Measurements from ENCODE around the gene GALNT18.

The GALNT18 gene

DNA sequence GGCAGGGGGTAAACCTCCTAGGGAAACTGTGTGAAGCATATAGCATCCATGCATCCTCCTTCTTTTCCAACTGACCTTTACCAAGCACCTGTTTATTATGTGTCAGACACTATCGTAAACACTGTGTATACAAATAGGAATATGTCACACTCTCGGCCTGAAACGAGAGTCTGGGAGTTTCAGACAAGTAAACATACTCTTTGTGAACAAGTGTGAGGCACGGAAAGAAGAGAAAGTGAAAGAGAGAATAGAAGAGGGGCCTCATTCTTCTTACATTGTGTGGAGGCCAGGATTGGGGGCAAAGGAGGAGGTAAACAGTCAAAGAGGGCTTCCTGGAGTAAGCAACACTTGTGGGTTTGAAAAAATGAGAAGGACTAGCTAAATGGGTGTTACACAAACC lies 285.1 kb downstream of the GALNT18 start:
- FAIRE-seq, result no peak

DNA sequence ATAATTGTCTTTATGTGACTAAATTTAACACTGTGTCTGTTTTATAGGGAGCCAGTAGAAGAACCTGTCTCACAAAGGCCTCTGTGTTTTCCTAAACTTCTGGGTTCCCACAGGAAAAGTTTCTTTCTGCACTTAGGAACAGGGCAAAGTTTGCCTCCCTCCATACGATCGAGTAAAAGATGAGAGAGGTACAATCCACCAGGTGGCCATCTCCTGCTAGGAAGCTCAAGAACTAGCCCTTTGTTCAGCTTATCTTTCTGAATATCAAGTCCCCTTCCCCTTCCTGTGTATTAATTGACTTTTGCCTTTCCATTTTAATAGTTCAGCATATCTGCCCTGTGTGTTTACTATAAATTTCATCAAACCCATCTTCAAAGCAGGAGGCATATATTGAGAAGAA lies 286.8 kb downstream of the GALNT18 start:
- no peak for FAIRE-seq

DNA sequence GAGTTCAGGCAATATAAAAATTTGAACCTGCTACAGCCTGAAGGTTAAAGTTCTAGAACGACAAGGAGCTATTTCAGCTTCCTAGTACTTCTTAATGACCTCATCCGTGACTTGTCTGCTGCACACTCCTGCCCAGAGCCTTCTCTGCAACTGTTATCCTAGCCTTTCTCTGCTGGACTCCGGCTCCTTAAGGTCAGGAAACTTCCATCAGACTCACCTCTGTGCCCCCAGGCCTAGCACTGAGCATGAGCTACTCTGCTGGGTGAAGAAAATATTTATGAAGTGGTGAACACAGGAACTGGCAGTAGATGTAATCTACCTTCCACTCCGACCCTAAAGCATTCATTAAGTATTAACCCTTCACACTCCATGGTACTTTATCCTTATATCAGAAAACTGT lies 287.2 kb downstream of the GALNT18 start:
- FAIRE-seq, result no peak

DNA sequence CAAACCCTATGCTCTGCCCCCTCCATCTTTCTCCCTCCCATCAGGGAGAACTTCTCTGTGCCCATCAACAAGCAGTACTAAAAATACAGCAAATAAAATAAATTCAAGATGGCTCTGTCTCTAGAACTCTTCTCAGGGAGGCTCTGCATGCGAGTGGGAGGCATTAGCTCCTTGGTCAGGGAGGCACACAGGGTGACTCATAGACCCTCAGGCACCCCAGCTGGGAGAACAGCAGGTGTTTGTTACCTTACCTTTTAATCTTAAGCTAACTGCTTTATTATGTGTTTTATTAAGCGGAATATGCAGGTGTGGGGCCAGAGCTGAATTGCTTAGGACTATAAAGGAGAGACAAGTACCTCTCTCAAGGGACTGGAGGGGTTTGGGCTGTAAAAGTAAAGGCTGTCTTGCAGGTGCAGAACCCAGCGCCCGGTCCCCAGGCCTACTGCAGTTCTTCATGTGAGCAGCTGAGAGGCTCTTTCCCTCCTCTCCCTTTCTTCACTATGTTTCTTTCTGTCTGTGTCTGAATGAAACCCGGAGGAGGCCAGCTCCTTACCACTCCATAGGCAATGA lies 289.6 kb downstream of the GALNT18 start:
- FAIRE-seq, result no peak

DNA sequence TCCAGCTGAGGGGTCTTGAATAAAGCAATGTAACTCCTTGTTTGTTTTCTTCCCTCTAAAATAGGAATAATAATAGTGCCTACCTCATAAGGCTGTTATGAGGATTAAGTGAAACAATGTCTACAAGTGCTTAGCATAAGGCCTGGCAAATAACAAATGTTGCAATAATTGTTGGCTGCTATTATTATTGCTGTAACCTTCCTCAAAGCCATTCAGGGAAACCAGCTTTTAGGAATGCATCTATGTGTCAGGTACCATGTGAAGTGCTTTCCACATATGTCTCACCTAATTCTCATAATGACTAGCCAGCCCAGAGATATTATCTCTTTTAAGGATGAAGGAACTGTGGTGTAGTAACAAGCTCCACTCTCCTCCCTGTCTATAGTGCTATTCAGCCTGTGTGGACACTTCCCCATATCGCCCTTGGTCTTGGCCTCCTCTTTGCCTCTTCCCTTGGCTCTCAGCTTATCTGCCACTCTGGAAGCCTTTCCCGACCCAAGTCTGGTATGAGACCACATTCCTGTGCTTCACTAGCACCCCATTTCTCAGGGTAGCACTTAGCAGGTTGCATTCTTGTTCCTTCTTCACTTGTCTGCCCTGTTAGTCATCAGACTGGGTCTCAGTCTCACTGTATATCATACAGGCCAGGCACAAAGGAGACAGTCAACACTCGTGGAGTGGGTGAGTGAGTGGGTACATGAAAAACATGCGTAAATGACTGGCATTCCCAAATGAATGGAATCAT lies 292.6 kb downstream of the GALNT18 start:
- FAIRE-seq, result no peak

DNA sequence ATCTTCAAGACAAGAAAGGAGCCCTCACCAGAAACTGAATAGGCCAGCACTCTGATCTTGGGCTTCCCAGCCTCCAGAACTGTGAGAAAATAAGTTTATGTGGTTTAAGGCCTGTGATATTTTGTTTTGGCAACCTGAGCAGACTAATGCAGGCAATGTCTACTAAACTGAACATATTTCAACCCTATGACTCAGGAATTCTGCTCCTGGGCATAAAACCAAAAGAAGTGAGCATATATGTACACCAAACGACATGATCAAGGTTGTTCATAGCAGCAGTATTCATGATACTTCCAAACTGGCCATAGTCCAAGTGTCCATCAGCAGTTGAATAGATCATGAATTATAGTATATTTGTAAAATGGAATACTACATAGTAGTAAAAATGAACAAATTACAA lies 297.7 kb downstream of the GALNT18 start:
- FAIRE-seq, result no peak

DNA sequence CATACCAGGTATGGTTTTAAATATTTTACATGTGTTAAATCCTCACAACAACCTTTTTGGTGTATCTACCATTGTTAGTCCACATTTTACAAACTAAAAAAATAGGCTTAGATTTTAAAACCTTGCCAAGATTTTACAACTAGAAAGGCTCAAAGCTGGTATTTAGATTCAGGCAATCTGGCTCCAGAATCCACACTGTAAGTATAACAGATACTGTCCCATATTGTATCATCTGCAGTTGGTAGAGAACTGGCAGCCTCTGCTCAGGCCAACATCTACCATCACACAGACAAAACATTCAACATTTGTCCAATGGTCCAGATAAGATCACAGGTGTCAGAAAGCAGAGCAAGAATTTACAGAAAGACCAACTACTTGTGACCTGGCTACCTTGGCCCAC lies 299.7 kb downstream of the GALNT18 start:
- FAIRE-seq, result no peak

DNA sequence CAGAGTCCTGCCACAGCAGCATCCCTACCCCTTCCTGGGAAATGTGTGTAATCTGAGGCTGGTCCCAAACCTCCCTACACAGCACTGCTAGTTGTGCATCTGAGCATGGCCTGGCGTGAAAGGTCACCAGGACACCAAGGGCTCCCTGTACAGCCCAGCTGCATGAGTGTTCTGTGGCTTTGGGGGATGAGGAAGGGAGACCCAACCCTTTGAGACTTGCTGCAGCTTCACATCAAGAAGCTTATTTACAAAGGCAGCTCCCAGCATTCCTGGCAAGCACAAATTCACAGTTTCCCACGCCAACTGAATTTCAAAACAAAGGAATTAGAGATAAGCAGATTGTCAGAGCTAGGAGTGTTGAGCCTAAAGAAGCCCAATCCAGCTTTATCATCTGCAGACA lies 301.0 kb downstream of the GALNT18 start:
- FAIRE-seq, result no peak

DNA sequence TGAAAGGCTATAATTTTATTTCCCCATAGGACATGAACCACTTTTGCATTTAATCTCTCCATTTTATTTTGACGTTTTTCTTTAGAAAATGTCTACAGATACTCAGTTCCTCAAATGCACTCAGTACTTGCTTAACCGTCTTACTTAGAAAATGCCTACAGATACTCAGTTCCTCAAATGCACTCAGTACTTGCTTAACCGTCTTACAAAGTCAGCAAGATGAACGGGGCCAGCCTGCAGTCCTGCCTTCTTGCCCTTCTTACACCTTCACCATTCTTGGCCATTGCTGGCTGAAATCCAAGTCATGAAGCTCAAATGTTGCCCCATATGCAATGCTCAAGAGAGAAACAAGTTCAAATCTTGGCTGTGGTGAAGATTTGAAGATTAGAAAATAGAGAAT lies 302.8 kb downstream of the GALNT18 start:
- no peak for FAIRE-seq

DNA sequence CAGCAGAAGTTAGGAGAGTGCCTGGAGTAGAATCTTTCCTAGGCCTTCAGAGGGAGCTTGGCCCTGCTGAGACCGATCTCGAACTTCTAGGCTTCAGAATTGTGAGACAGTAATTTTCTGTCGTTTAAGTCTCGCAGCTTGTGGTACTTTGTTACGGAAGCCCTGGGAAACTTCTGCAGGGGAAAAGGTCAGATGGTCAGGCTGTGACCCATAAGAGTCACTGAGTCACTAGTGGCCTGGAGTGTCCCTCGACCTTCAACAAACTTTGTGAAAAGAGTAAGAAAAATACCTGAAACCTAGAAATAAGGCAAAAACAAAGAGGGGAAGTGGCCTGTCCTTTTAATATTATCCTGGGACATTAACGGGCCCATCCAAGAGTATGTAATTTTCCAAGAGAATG lies 303.3 kb downstream of the GALNT18 start:
- no peak for FAIRE-seq

DNA sequence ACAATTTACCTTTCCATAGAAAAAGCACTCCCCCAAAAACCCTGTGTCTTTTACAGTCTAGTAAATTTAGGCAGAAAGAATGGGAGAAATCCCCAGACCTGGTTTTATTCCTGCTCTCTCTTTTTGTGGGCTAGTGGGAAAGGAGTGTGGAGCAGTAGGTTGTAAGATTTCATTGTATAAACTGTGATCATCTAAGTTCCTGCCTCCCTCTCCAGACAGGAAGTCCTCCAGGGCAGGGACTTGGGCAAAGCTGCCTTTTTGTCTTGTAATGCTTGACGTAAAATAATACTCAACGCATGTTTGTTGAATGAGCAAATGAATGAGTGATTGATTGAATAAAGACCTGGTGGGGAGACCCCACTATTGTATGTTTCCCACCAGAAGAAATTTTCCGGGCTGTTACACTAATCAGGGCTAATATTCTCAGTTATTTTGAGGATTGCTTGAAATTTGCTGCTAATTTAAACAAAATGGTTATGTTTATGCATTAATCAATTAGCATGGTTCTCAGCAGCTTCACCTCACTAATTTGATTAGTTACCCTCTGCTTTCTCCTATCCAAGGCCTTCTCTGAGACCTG lies 305.1 kb downstream of the GALNT18 start:
- FAIRE-seq, result no peak

DNA sequence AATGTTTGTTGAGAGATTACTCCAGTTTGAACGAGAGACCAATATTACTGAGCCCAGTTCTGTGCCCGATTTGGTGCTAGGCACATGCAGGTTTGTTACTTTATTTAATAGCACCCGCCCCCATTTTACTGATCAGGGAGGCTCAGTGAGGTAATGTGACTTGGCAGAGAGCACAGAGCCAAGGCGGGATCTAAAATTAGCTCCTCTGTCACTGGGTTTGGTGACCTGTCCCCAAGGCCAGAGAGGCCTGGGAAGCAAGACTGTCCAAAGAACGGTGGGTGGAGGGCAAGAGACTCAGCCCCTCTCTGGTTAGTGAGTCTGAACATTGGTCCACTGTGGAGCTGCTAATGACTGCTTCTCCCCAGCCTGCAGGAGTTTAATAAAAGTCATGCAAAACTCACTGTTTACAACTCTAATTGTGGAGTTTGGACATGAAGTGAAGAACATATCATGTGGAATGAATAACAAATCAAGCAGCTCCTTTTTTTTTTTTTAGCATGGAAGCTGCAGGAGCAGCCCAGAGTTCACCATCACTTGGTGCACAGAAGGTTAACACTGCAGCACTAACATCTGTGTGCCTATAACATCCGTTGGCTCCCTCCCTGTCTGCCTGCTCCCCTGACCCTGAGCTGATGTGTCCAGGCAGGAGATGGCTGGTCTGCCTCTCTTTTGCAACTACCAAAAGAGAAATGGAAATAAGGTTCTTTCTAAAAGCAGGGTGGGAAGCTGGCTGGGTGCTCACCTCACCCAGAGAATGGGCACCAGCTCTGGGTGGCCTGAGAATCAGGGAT lies 307.7 kb downstream of the GALNT18 start:
- FAIRE-seq, result no peak

DNA sequence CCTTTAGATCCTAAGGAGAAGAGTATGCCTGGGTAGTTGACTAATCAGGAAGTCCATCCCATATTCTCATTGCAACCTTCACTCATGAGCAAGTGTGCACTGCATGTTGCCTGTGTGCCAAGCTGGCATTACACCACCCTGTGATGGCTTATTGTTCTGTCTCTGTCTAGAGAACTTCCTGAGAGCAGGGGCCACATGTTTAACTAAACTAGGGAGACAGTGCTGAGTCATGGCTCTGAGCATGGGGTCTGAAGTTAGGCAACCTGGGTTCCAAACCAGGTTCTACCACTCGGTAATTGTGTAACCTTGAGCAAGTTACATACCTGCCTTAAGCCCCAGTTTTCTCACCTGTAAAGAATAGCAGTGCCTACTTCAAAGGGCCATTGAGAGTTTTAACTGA lies 308.4 kb downstream of the GALNT18 start:
- FAIRE-seq, result no peak

DNA sequence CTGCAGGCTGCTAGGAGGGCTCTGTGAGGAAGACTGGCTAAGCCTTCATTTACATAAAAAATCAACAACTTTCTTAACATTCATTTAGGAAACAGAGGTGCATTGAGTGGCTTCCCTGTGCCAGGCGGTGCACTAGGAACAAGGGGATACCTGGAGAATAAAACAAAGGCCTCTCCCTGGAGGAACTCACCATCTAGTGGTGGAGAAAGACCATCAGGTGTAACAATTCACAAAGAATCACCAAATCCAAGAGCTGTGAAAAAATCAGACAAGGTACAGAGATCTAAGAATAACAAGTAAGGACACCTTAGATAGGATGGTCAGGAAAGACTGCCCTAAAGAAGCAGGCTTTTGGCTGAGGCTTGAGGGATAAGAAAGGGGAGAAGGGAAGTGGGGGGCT lies 309.1 kb downstream of the GALNT18 start:
- FAIRE-seq, result no peak

DNA sequence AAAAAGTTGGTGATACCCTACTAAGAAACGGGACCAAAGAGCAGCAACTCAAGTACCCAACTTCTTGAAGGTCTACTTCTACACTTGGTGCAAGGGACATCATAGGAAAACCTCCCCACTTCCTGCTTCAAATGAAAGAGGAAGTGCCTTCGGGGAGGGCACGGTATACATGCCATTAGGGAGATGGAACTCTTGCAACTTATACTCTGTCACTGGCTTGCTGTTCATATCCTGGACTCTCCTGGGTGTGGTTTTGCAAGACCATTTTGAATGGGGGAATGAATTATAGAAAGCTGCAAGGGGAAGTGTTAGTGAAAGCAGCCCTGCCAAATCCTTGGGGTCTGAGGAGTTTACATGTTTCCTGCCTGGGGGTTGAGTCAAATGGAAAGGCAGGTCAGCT lies 310.6 kb downstream of the GALNT18 start:
- no peak for FAIRE-seq

DNA sequence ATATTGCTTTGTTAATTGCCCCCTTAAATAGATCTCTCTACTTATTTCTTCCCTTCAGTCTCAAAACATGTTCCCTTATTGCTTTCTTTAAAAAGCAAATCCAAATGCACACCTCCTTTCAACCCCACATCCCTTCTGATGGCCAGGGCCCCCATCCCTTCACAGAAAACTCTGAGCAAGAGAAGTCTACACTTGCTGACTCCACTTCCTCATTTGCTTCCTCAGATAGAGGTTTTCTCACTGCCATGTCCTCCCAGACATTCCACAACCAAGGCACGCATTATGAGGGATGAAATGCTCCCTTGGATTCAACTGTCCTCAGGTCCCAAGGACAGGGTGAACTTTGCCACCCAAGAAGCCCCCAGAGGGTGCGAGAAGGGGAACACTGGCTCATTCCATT lies 311.9 kb downstream of the GALNT18 start:
- FAIRE-seq, result no peak

DNA sequence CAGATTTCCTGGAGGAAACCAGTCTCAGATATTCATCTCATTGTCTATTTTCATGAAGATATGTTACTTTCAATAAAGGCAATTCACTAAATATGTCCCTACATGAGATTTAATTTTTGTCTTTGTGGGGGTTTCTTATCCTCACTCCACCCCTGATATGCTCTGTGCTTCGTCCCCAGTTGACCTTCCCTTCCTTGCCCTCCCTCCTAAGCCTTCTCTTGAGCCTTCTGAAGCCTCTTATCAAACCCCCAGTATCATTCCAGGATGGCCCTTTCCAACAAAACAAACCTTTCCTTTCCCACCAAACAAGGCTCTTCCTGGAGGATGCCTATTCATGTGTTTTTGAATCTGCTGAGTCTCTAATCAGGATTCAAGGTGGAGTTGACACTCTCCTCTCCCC lies 313.6 kb downstream of the GALNT18 start:
- FAIRE-seq, result no peak

DNA sequence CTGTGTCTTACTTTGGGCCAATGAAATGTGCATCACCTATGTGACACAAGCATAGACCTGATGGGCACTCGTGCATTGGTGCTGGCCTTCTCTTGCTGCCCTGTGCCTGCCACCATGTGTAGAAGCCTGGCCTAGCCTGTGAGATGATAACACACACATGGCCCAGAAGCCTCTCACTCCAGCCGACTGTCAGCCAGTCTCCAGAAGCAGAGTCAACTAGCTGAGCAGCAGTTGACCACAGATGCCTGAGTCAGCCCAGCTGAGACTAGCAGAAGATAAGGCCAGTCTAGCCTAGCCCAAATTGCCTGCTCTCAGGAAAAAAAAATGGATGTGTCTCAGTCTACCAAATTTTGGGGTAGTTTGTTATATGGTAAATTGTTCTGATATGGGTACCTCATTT lies 314.9 kb downstream of the GALNT18 start:
- no peak for FAIRE-seq

DNA sequence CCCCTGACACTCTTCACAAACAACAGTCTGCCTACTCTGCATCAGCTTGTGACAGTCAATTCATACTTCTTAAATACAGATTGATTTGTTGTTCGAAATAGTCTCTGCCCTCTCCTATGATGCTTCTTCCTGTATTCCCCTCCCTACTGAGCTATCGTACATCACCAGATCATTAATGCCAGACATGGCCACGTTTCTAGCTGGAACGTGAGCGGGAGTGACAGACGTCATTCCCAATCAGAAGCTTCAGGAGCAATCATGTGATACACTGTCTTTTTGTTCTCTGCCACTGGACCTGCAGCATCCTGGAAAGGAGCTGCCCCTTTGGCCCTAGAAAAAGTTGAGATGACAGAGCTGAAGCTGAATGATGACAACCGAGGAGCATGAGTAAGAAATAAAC lies 317.3 kb downstream of the GALNT18 start:
- FAIRE-seq, result no peak

DNA sequence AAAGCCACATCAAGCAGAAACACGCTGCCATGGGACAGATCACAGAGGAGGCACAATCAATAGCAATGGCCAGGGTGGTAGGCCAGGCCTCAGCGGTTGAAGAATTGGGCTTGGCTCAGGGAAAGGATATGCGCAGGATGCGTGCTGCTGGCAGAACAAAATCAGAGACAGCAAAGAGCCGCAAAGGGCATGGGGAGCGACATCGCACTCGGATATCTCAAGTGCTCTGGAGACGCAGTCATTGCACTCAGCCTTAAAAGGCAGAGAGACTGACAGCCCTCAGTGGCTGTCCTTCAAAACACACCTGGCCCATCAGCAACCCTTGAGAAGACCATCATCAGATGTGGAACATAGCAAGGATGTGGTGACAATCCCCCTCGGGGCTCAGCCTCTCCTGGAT lies 319.2 kb downstream of the GALNT18 start:
- no peak for FAIRE-seq

DNA sequence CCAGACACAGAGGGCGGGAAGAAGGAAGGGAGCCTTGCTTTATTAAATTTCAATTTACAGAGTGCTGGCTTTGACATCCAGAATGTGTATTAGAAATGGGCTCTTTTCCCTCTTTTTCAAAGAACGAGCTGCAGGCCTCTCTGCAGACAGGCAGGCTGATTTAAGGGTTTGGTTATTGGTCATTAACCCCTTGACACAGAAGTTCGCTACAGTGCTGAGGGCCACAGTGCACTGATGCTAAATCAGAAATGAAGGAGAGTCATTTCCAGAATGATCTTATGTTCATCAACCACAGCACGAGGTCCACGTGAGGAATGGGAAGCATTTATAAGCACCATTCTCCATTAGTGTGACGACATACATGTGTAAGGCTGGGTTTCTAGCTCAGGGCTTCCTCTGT lies 320.6 kb downstream of the GALNT18 start:
- FAIRE-seq, result no peak

DNA sequence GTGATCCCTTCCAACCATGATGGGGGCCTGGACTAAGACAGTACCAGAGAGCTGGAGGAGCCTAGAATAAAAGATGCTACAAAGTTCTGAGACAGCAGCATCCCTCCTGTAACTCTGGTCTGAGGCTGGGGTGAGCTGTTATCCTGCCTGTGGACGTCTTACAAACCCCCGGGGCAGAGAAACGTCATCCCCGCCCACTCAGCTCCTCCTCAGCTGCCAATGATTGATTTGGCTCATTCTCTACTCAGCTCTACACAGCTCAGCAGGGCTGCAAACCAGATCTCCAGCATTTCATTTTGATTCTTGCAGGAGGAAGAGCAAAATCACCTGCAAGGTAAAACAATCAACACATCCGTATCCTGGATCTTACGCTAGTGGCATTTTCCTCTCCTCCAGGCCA lies 324.2 kb downstream of the GALNT18 start:
- FAIRE-seq, result no peak

DNA sequence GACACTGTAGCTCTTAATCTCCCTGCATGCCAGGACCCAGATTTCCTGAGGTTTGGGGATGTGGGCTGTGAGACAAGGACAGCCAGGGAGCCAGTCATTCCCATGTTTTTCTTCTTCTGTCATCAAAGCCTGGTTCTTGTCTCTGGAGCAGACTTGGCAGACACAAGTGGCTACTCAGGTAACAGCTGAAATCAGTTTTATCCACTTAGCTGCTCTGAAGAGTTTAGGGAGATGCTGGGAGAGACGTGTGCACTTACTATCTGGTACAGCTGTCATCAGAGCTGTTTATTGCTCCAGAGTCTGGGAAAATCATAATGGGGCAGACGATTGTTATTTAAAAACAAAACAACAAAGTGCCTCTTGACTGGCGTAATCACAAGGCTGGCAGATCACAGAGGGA lies 325.4 kb downstream of the GALNT18 start:
- no peak for FAIRE-seq

DNA sequence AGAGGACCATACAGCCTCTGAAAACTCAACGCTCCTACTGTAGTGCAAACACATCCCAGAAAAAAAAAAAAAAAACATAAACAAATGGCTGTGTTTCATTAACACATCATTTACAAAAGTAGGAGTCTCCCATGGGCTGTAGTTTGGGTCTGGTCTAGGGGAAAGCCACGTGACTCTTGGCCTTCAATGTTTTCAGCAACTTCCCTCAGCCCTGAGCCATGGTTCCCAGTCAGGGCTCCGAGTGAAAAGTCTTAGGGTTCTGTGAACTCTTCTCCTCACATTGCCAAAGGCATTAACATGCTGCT lies 327.3 kb downstream of the GALNT18 start:
- FAIRE-seq, result no peak
